H1 (cell line): ENCODE data around the gene BAX. TPM values are rescaled to one million over a fixed set of nuclear protein-coding genes. Genes with fewer than 3 reads are reported as not detected.

Experiments
- CTCF ChIA-PET: fragments of 300-600 bp; sonication (Branson Sonifier 250); formaldehyde crosslinking; loops from one replicate; lab custom pipeline; 2021; ENCODE audit not compliant: partially characterized antibody; lab: Charles Lee
- POLR2A ChIA-PET: fragments of 300-600 bp; sonication (Branson Sonifier 250); formaldehyde crosslinking; loops from one replicate; lab custom pipeline; 2021; ENCODE audit warnings: inconsistent platforms; ENCODE audit not compliant: partially characterized antibody; lab: Charles Lee
- DNase-seq, 2 experiments: peaks; one replicate each; pipeline versions ENCODE4 v3.0.0 to v3.0.0-alpha.2; 2010 to 2022; ENCODE audit warnings: low spot score in 2 of 2, low read depth in 1 of 2, mixed read lengths in 1 of 2
- FAIRE-seq: peaks from 2 replicates; lab custom pipeline; 2011; peaks lifted over from hg19 to GRCh38; lab: Jason Lieb, UNC
- H2AFZ ChIP-seq: 2 replicates; pipeline ENCODE4 v1.8.1; 2012; ENCODE audit warnings: low read length, inconsistent platforms
- H2AK5ac ChIP-seq: 2 replicates; pipeline ENCODE4 v1.6.1; 2013; ENCODE audit warnings: low read depth, low read length
- H2BK120ac ChIP-seq: replicated peaks from 2 replicates; pipeline ENCODE3; 2013; ENCODE audit warnings: low read depth, low read length, inconsistent platforms
- H2BK12ac ChIP-seq: 2 replicates; pipeline ENCODE4 v1.6.1; 2013; ENCODE audit warnings: low read depth, low read length
- H2BK15ac ChIP-seq: 2 replicates; pipeline ENCODE4 v1.6.1; 2013; ENCODE audit warnings: low read length
- H2BK20ac ChIP-seq: 2 replicates; pipeline ENCODE4 v1.6.1; 2013; ENCODE audit warnings: low read length
- H2BK5ac ChIP-seq: 2 replicates; pipeline ENCODE4 v1.6.1; 2013; ENCODE audit warnings: low read depth, low read length
- H3K14ac ChIP-seq: 2 replicates; pipeline ENCODE4 v1.6.1; 2013; ENCODE audit warnings: inconsistent platforms; ENCODE audit not compliant: insufficient read length
- H3K18ac ChIP-seq: 2 replicates; pipeline ENCODE4 v1.6.1; 2013; ENCODE audit warnings: low read length; ENCODE audit errors: extremely low read depth
- H3K23ac ChIP-seq: 2 replicates; pipeline ENCODE4 v1.6.1; 2013; ENCODE audit warnings: inconsistent platforms; ENCODE audit not compliant: insufficient read length
- H3K23me2 ChIP-seq: 2 replicates; pipeline ENCODE4 v1.6.1; 2013; ENCODE audit warnings: low read depth, low read length
- H3K27ac ChIP-seq: 2 replicates; pipeline ENCODE4 v1.6.1; 2011; ENCODE audit warnings: low read depth, low read length, inconsistent platforms
- H3K27me3 ChIP-seq, 4 experiments: replicated peaks in 1 of 4; 1 replicate in 1 of 4; 2 replicates in 3 of 4; pipeline versions ENCODE4 v1.6.1 to v1.8.1; 2011 to 2013; ENCODE audit warnings: low read length in 3 of 4, mild to moderate bottlenecking in 3 of 4, inconsistent platforms in 2 of 4, mixed read lengths in 2 of 4, moderate library complexity in 1 of 4; ENCODE audit not compliant: control insufficient read depth in 3 of 4, insufficient read depth in 3 of 4; ENCODE audit errors: extremely low read depth in 1 of 4
- H3K36me3 ChIP-seq, 4 experiments: 2 replicates each; pipeline versions ENCODE4 v1.6.1 to v1.8.1; 2011 to 2013; ENCODE audit warnings: mild to moderate bottlenecking in 4 of 4, low read length in 3 of 4, moderate library complexity in 2 of 4, control low read depth in 1 of 4, inconsistent platforms in 1 of 4; ENCODE audit not compliant: insufficient read depth in 4 of 4, control insufficient read depth in 2 of 4
- H3K4ac ChIP-seq: replicated peaks from 2 replicates; pipeline ENCODE3; 2013; ENCODE audit warnings: low read length, low read depth, mixed read lengths, inconsistent platforms; ENCODE audit not compliant: insufficient read length
- H3K4me1 ChIP-seq, 4 experiments: replicated peaks in 1 of 4; 1 replicate in 1 of 4; 2 replicates in 3 of 4; pipeline versions ENCODE4 v1.6.1 to v1.8.1; 2011 to 2013; ENCODE audit warnings: low read length in 3 of 4, inconsistent platforms in 2 of 4, mixed read lengths in 1 of 4; ENCODE audit not compliant: insufficient read depth in 4 of 4, control insufficient read depth in 3 of 4
- H3K4me2 ChIP-seq, 2 experiments: 2 replicates each; pipeline versions ENCODE4 v1.6.1 to v1.8.1; 2011 to 2013; ENCODE audit warnings: low read depth in 2 of 2, low read length in 2 of 2, control low read depth in 1 of 2, inconsistent platforms in 1 of 2, mild to moderate bottlenecking in 1 of 2; ENCODE audit not compliant: insufficient read depth in 1 of 2
- H3K4me3 ChIP-seq, 4 experiments: fragments of 200-600, 300-600 bp in 1 of 4; sonication (generic), shearing (Covaris generic), sonication (Bioruptor Twin) in 1 of 4; 2 replicates each; pipeline versions ENCODE4 v1.5.1 to v1.8.1; 2011 to 2016; ENCODE audit warnings: low read length in 4 of 4, low read depth in 3 of 4, control low read depth in 2 of 4, inconsistent platforms in 2 of 4, mild to moderate bottlenecking in 2 of 4, mixed read lengths in 1 of 4, moderate library complexity in 1 of 4; ENCODE audit not compliant: insufficient read depth in 2 of 4; ENCODE audit errors: extremely low read depth in 1 of 4
- H3K56ac ChIP-seq: replicated peaks from 2 replicates; pipeline ENCODE3; 2013; ENCODE audit warnings: low read depth, mild to moderate bottlenecking, mixed read lengths, low read length, inconsistent platforms; ENCODE audit not compliant: insufficient read length
- H3K79me1 ChIP-seq: 2 replicates; pipeline ENCODE4 v1.6.1; 2013; ENCODE audit warnings: low read depth, low read length, control low read depth
- H3K79me2 ChIP-seq, 2 experiments: 2 replicates each; pipeline versions ENCODE4 v1.6.1 to v1.8.1; 2012 to 2013; ENCODE audit warnings: low read length in 2 of 2, mild to moderate bottlenecking in 2 of 2, inconsistent platforms in 1 of 2; ENCODE audit not compliant: insufficient read depth in 2 of 2, control insufficient read depth in 1 of 2
- H3K9ac ChIP-seq, 4 experiments: replicated peaks in 1 of 4; 1 replicate in 1 of 4; 2 replicates in 3 of 4; pipeline versions ENCODE4 v1.6.1 to v1.8.1; 2011 to 2013; ENCODE audit warnings: low read depth in 3 of 4, low read length in 3 of 4, control low read depth in 2 of 4, mild to moderate bottlenecking in 2 of 4, moderate library complexity in 2 of 4, inconsistent platforms in 1 of 4; ENCODE audit errors: extremely low read depth in 1 of 4
- H3K9me3 ChIP-seq, 2 experiments: 2 replicates each; pipeline versions ENCODE4 v1.6.1 to v1.8.1; 2012 to 2013; ENCODE audit warnings: mild to moderate bottlenecking in 2 of 2, moderate library complexity in 2 of 2, control low read depth in 1 of 2, inconsistent platforms in 1 of 2, low read depth in 1 of 2, low read length in 1 of 2, mixed read lengths in 1 of 2; ENCODE audit not compliant: insufficient read depth in 2 of 2
- H4K20me1 ChIP-seq, 2 experiments: replicated peaks in 1 of 2; 2 replicates each; pipeline versions ENCODE3 to v1.8.1; 2011 to 2013; ENCODE audit warnings: inconsistent platforms in 2 of 2, low read length in 2 of 2, mild to moderate bottlenecking in 1 of 2; ENCODE audit not compliant: insufficient read depth in 2 of 2, control insufficient read depth in 1 of 2
- H4K5ac ChIP-seq: 2 replicates; pipeline ENCODE4 v1.6.1; 2013; ENCODE audit warnings: low read length, low read depth, mixed read lengths, inconsistent platforms; ENCODE audit not compliant: insufficient read length
- H4K8ac ChIP-seq: 2 replicates; pipeline ENCODE4 v1.8.0; 2013; ENCODE audit warnings: mild to moderate bottlenecking, moderate library complexity, low read length, inconsistent platforms; ENCODE audit not compliant: insufficient read depth; ENCODE audit errors: extremely low read depth
- H4K91ac ChIP-seq: replicated peaks from 2 replicates; pipeline ENCODE3; 2013; ENCODE audit warnings: low read length, mixed read lengths, inconsistent platforms; ENCODE audit not compliant: insufficient read length
- ASH2L ChIP-seq: fragments of 200-600, 300-600 bp; sonication (generic); IDR thresholded peaks from one replicate; pipeline ENCODE4 v1.7.1; 2017; ENCODE audit warnings: low read length
- CHD1 ChIP-seq: IDR thresholded peaks from 2 replicates; pipeline ENCODE4 v1.6.1; 2012; ENCODE audit warnings: low read depth, low read length, improper control_type of control experiment
- HDAC2 ChIP-seq, 2 experiments: fragments of 300-600 bp in 1 of 2; sonication (generic) in 1 of 2; IDR thresholded peaks; 2 replicates each; pipeline ENCODE4 v1.6.1; 2011 to 2012; ENCODE audit warnings: low read depth in 2 of 2, low read length in 2 of 2, mild to moderate bottlenecking in 2 of 2, moderate library complexity in 2 of 2, borderline replicate concordance in 1 of 2, inconsistent platforms in 1 of 2
- JUND ChIP-seq: IDR thresholded peaks from 2 replicates; pipeline ENCODE4 v1.6.1; 2011; ENCODE audit warnings: mild to moderate bottlenecking, improper control_type of control experiment, low read length
- SP2 ChIP-seq: IDR thresholded peaks from 2 replicates; pipeline ENCODE4 v1.6.1; 2012; ENCODE audit warnings: mild to moderate bottlenecking, low read length, inconsistent platforms
- TAF1 ChIP-seq: IDR thresholded peaks from 2 replicates; pipeline ENCODE4 v1.6.1; 2011; ENCODE audit warnings: mild to moderate bottlenecking, low read depth, low read length
- WGBS, 2 experiments: shearing (Covaris generic) in 1 of 2; methylation state at CpG; one replicate each; pipeline versions ENCODE4 v1.1.6 to v1.1.7; 2013 to 2015; ENCODE audit warnings: low lambda C conversion rate in 2 of 2, mixed read lengths in 2 of 2, inconsistent platforms in 1 of 2, low coverage in 1 of 2, missing lambda C conversion rate in 1 of 2; ENCODE audit not compliant: insufficient replicate concordance in 2 of 2, insufficient coverage in 1 of 2, insufficient read length in 1 of 2; ENCODE audit errors: extremely low coverage in 1 of 2, missing lambda C conversion rate in 1 of 2; 5-methylcytosine and 5-hydroxymethylcytosine counted together
- polyA plus RNA-seq, 7 experiments: library from polyadenylated mRNA; depleted of rRNA in 3 of 7; stranded (reverse) in 5 of 7; unstranded in 2 of 7; fragments of >200 nt in 5 of 7; fragments of 200-250 nt in 2 of 7; gene quantifications; 1 replicate in 5 of 7; 2 replicates in 1 of 7; 4 replicates in 1 of 7; pipeline versions ENCODE4 v1.2.1 to v1.2.3, GENCODE V29; 2011 to 2013; ENCODE audit warnings: missing spikeins in 2 of 7, mixed read lengths in 2 of 7
- total RNA-seq: library from RNA; stranded (reverse); fragmentation: NEBNext Ultra II Directional; extraction: Animal tissue kit (Norgen Biotek cat#: 25700); gene quantifications from 2 replicates; pipeline ENCODE4 v1.2.1, GENCODE V29; 2021

BAX gene
- total and polyA plus RNA-seq, 2 of the 8 experiments (the other 6 are each of a cell fraction or from before 2014, with no cell fraction given), result 257 to 346 TPM

DNA sequence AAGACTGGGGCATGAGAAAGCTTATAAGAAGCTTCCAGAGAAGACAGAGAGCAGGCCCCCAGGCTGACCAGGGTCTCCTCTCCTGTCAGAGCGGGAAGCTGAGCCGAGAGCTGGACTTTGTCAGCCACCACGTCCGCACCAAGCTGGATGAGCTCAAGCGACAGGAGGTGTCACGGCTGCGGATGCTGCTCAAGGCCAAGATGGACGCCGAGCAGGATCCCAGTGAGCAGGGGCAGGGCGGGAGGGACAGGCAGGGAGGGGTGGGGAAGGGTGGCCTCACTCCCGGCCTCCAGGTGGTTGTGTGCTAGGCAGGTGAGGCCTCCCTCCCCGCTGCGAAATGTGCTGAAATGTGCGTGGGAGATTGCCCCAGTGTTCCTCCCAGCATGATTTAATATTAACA lies 49.0 kb upstream of the BAX start:
- no peak for DNase-seq
- H3K4me3 ChIP-seq, result no peak overlapping the region
- H3K4me2 ChIP-seq, result no peak overlapping the region
- H3K27ac ChIP-seq, result no peak overlapping the region
- peaks cover 2% of the 10 kb centered on the region; the same call in 1 of the 2 replicates for H3K79me1 ChIP-seq
- no peak overlapping the region for H4K5ac ChIP-seq
- peaks cover 9 to 30% (median 20%) of the 10 kb centered on the region in 4 experiments; a peak in 6 of 8 replicates for H3K36me3 ChIP-seq
- H2BK15ac ChIP-seq, result no peak overlapping the region
- no peak overlapping the region for H3K4ac ChIP-seq
- TF ChIP-seq CHD1, result no peak
- no peak for TF ChIP-seq ASH2L
- no peak for TF ChIP-seq JUND
- no peak for TF ChIP-seq SP2
- no peak for TF ChIP-seq TAF1
- no peak for TF ChIP-seq HDAC2 (IDR thresholded peaks at IDR 0.05; ENCODE audit: borderline replicate concordance in 1 of 2, low read depth in 2 of 2, low read length in 2 of 2)
- TF ChIP-seq, all 59 proteins: peak for 0
- Histone ChIP-seq H3K23ac (no peak overlapping the region), H2BK12ac (no peak overlapping the region), H4K8ac (no peak overlapping the region), H3K79me2 (peaks cover 0 to 15% of the 10 kb centered on the region in 2 experiments; a peak in 2 of 4 replicates), H3K9ac (no peak overlapping the region), H2BK20ac (no peak overlapping the region), H3K9me3 (no peaks in the 10 kb centered on the region), H3K23me2 (peaks cover 5% of the 10 kb centered on the region; the same call in 1 of the 2 replicates), H2AK5ac (no peak overlapping the region), H3K27me3 (no peaks in the 10 kb centered on the region), H3K18ac (no peak overlapping the region), H4K91ac (no peak overlapping the region), H2BK120ac (no peak overlapping the region), H2AFZ (no peak overlapping the region), H2BK5ac (peak overlapping the region; percentile 9; the same call in 1 of the 2 replicates), H3K14ac (no peak overlapping the region), H4K20me1 (peaks cover 0 to 2% of the 10 kb centered on the region in 2 experiments), H3K4me1 (no peaks in the 10 kb centered on the region; a peak in 3 of 7 replicates), H3K56ac (no peak overlapping the region)
- CTCF ChIA-PET, result interaction anchor here (1.6 kb wide), 1 partner anchor 169 kb away, joined by 3 read pairs; no protein-coding TSS in a partner anchor
- 88% methylated on average over 13 of the region's 14 CpGs; no CpG with 5 or more reads in 1 of the 2 experiments for WGBS, 2 experiments
- no peak for FAIRE-seq
- POLR2A ChIA-PET, result interaction anchor here (1.0 to 2.0 kb wide), 3 partner anchors 10 to 34 kb away, joined by 3 to 6 read pairs (median 3); partner anchors contain the start of gene PPP1R15A
